Omental fat pad (tissue), 4 donors: ENCODE data around the gene TAOK1. TPM values are rescaled to one million over a fixed set of nuclear protein-coding genes. Genes with fewer than 3 reads are reported as not detected.

ENCODE experiments used
- ATAC-seq: fragments of 150-250 bp; one replicate; pipeline ENCODE4 v1.9.1; 2016; ENCODE audit warnings: mild to moderate bottlenecking, moderate library complexity; ENCODE audit not compliant: low FRiP score
- DNase-seq: peaks from one replicate; pipeline ENCODE4 v3.0.0-alpha.2; 2019; ENCODE audit warnings: low spot score
- CTCF ChIP-seq, 3 donors: fragments of 450-650 bp; IDR thresholded peaks; one replicate each; pipeline ENCODE4 v1.5.1; 2016 to 2017; ENCODE audit warnings: antibody characterized with exemption in 3 of 3, mild to moderate bottlenecking in 3 of 3, moderate library complexity in 2 of 3
- total RNA-seq, 4 donors: library from RNA; depleted of rRNA; stranded (reverse); fragments of >200 nt; gene quantifications; one replicate each; pipeline ENCODE4 v1.1.0, GENCODE V29; 2016

The TAOK1 gene
- total RNA-seq, 4 donors from 2014 or later = 60.3 to 84.2 (median 64.3) TPM

DNA sequence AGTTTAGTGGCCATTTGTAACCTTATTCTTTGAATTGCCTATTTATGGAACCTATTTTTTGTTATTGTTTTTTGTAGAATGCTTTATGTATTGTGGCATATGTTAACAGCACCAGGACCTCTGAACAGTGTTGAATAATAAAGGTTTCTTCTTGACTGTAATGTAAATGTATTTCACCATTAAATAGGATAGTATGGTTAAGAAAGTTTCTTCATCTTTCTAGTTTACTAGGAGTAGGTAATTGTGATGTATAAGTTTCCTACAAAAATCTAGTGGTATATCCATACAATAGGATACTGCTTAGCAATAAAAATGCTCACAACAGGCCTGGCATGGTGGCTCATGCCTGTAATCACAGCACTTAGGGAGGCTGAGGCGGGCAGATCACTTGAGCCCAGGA, 52.3 kb downstream of the TAOK1 start:
- TF ChIP-seq CTCF (IDR thresholded peaks at IDR 0.05) = no peak
- ATAC-seq = no peak

DNA sequence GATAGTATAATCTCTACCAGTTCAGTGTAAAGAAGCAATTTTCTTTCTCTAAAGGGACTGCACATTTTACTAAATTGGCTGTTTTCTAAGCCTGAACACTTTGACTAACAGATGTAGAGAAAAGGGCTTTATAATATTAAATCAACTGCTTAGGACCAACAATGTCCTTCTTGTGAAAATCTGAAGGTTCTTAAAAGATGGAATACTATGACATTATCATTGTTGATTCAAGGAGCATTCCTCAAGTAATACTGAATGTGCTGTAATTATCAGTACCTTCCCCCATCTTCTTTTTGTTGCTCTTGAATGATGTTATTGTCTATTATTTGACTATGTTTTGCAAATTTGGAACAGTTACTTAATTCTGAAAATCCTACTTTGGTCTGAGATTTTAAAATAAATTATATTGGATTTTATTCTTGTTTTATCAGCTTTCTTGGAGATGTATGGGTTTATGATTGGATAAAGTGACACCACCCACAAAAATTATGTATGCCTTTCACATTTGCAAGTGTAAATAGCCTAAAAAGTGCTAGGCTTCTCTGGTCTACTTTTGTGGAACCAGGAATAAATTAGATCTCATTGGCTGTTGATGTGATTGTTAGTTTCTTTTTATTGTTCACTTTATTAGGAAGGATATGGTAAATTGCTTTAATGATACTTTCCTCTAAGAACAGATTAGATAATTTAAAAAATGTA, 53.0 kb downstream of the TAOK1 start:
- DNase-seq (no peak), ATAC-seq (no peak)
- no peak for TF ChIP-seq CTCF (IDR thresholded peaks at IDR 0.05)

More for the DNA sequence above, 52.3 kb downstream of the TAOK1 start:
- DNase-seq = no peak

DNA sequence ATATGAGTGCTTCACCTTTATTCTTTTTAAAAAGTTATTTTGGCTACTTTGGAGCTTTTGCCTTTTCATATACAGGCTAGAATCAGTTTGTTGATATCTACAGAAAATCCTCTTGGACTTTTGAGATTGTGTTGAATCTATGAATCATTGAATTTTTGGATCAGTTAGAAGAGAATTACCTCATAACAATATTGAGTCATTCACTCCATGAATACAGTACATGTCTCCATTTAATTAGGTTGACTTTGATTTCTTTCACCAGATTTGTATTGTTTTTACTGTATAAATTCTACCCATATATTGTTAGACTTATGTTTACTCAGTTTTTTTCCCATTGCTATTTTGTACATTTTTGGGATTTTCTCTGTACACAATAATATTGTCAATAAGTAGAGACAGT, 54.4 kb downstream of the TAOK1 start:
- no peak for TF ChIP-seq CTCF (IDR thresholded peaks at IDR 0.05)
- no peak for ATAC-seq
- no peak for DNase-seq

DNA sequence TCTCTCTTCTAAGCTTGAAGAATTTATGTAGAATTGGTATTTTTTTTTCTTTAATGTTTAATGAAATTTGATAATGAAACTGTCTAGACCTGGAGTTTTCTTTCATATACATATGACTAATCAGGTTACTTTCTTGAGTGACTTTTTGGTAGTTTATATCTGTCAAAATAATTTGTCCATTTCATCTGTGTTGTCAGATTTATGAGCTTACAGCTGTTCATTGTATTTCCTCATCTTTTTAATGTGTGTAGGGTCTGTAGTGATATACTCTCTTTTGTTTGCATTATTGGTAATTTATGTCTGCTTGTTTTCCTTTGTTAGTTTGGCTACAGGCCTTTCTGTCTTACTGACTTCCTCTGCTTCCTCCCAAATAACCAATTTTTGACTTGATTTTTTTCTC, 55.7 kb downstream of the TAOK1 start:
- DNase-seq = no peak
- no peak for TF ChIP-seq CTCF (IDR thresholded peaks at IDR 0.05)
- ATAC-seq = no peak

DNA sequence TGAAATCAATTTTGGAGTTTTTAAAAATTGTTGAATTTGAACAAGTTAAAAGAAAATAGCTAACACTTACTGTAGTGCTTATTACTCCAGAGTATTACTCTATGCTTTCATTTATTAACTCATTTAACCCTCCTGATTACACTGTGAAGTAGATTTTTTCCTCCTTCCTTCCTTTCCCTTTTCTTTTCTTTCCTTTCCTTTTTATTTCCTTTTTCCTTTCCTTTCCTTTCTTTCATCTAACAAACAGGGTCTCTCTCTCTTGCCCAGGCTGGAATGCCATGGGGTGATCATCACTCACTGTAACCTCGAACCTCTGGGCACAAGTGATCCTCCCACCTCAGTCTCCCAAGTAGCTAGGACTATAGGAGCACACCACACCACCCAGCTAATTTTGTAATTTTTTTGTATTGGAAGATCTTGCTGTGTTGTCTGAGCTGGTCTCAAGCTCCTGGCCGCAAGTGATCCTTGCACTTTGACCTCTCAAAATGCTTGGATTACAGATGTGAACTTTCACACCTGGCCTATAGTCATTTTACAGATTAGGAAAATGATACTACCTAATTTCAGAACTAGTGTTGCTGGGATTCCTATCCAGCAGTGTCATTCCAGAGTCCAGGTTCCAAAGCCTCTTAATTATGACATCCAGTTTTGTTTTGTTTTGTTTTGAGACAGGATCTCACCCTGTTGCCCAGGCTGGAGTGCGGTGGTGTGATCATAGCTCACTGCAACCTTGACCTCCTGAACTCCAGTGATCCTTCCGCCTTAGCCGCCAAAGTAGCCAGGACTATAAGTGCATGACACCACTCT, 59.9 kb downstream of the TAOK1 start:
- DNase-seq (no peak), ATAC-seq (no peak)
- TF ChIP-seq CTCF (IDR thresholded peaks at IDR 0.05) = no peak

GRCh38 chr17:29451121-29451742, 61.1 kb downstream of the TAOK1 start:
- DNase-seq (no peak), ATAC-seq (no peak)
- no peak for TF ChIP-seq CTCF (IDR thresholded peaks at IDR 0.05)
